Tibial artery (tissue), 4 donors: ENCODE data around the gene GABBR1.

Source experiments
- DNase-seq, 2 donors: peaks; one replicate each; pipeline ENCODE4 v3.0.0-alpha.2; 2019
- H3K27ac ChIP-seq, 2 donors: fragments of 200-600 bp; sonication (generic) in 1 of 2; 1 replicate in 1 of 2; 2 replicates in 1 of 2; pipeline ENCODE4 v1.5.1; 2018 to 2019; ENCODE audit warnings: mild to moderate bottlenecking in 1 of 2
- H3K27me3 ChIP-seq, 2 donors: fragments of 200-600 bp; sonication (generic) in 1 of 2; one replicate each; pipeline versions ENCODE4 v1.5.1 to v1.6.0; 2016 to 2019
- H3K36me3 ChIP-seq, 3 donors: fragments of 200-600 bp; sonication (generic) in 2 of 3; one replicate each; pipeline ENCODE4 v1.5.1; 2016 to 2019; ENCODE audit warnings: mild to moderate bottlenecking in 2 of 3
- H3K4me1 ChIP-seq, 4 donors: fragments of 200-600 bp; sonication (generic) in 2 of 4; 1 replicate in 3 of 4; 2 replicates in 1 of 4; pipeline ENCODE4 v1.5.1; 2016 to 2019
- H3K4me3 ChIP-seq, 2 donors: fragments of 200-600 bp; sonication (generic) in 1 of 2; 1 replicate in 1 of 2; 2 replicates in 1 of 2; pipeline ENCODE4 v1.5.1; 2018 to 2019; ENCODE audit warnings: mild to moderate bottlenecking in 2 of 2
- H3K9me3 ChIP-seq, 3 donors: fragments of 200-600 bp; sonication (generic) in 1 of 3; one replicate each; pipeline ENCODE4 v1.5.1; 2016 to 2019
- intact Hi-C: fragments of 100-400 bp; cut with DNase I; formaldehyde crosslinking; loops from one replicate; pipeline ENCODE4 v1.15.0; 2023; ENCODE audit warnings: low total_unique reads
- TF ChIP-seq, protein P1 (sequence below), 2 experiments: fragments of 200-600 bp in 1 of 2; fragments of 450-650 bp in 1 of 2; IDR thresholded peaks; one replicate each; pipeline ENCODE4 v1.5.1; 2017 to 2019; ENCODE audit warnings: antibody characterized with exemption in 2 of 2, mild to moderate bottlenecking in 1 of 2, moderate library complexity in 1 of 2

The GABBR1 gene

DNA sequence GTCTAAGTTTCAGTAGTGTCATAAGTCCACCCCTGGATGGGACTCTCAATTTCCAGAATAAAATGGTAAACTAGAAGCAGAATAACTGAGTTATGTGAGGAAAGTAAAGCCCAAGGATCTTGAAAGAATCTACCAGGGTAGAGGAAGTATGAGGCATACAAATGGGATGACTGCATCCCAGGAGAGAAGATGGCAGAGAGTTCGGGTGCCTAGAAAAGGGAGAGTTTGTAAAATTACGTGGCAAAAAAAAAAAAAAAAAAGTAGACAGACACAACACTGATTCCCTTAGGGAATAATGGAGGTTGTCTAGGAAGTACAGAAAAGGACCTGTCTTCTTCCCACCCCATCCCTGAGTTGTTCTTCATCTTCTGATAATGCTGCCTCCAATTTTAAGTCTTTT lies 3.4 kb downstream of the GABBR1 start:
- no peak for DNase-seq
- Histone ChIP-seq H3K4me3 (no peak overlapping the region), H3K4me1 (peaks cover 0 to 35% (median 28%) of the 10 kb centered on the region in 4 donors), H3K27me3 (no peaks in the 10 kb centered on the region), H3K36me3 (peaks cover 0 to 4% (median 0%) of the 10 kb centered on the region in 3 donors), H3K9me3 (no peaks in the 10 kb centered on the region), H3K27ac (no peak overlapping the region)
- TF ChIP-seq, protein P1, sequence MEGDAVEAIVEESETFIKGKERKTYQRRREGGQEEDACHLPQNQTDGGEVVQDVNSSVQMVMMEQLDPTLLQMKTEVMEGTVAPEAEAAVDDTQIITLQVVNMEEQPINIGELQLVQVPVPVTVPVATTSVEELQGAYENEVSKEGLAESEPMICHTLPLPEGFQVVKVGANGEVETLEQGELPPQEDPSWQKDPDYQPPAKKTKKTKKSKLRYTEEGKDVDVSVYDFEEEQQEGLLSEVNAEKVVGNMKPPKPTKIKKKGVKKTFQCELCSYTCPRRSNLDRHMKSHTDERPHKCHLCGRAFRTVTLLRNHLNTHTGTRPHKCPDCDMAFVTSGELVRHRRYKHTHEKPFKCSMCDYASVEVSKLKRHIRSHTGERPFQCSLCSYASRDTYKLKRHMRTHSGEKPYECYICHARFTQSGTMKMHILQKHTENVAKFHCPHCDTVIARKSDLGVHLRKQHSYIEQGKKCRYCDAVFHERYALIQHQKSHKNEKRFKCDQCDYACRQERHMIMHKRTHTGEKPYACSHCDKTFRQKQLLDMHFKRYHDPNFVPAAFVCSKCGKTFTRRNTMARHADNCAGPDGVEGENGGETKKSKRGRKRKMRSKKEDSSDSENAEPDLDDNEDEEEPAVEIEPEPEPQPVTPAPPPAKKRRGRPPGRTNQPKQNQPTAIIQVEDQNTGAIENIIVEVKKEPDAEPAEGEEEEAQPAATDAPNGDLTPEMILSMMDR (IDR thresholded peaks at IDR 0.05): no peak
- intact Hi-C loops: no loop called here

DNA sequence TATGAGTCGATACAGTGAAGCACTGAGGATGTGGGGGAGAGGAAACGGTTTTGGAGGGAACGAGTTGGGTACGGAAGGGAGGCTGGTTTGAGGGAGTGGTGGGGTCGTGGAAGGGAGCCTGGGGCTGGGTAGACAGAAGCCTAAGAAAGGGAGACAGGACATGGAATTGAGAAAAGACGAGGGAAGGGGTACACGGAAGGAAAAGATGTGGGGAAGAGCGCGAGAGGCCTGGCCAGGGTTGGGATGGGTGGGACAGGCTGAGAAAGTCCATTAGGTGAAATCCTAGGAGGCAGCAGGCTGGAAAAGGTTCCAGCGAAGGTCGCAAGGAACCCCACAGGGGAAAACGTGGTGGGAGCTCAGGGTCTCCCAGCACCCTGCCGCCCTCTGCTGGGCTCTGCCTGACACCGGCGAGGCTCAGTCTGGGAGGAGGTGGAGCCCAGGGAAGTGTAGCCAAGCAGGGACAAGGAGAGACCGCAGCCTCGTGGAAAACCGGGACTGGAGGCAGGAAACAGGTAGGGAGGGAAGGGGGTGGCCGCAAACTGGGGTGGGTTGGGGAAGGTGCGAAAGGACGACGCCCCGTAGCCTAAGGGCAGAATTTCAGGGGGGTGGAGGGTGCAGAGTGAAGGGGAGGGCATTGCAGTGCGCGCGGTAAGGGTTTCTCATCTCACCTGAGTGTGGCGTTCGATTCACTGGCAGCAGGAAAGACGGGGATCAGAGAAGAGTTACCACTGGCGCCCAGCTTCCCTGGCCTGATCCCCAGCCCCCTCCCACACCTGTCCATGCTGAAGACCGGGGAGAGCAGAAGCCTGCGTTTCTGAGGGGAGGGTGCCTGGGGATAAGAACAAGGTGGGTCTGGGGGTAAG lies 4.3 kb downstream of the GABBR1 start:
- intact Hi-C loops: no loop called here
- peak overlapping the region; percentile 67 to 83 for H3K27ac ChIP-seq
- peaks cover 0 to 34% (median 28%) of the 10 kb centered on the region in 4 donors for H3K4me1 ChIP-seq
- H3K9me3 ChIP-seq: no peaks in the 10 kb centered on the region
- peak overlapping the region; percentile 59 to 60 for H3K4me3 ChIP-seq
- H3K36me3 ChIP-seq: peaks cover 3 to 13% (median 4%) of the 10 kb centered on the region in 3 donors
- H3K27me3 ChIP-seq: no peaks in the 10 kb centered on the region
- TF ChIP-seq, protein P1 (IDR thresholded peaks at IDR 0.05): peak; percentile 46 to 68
- peak; percentile 77 to 87 for DNase-seq

DNA sequence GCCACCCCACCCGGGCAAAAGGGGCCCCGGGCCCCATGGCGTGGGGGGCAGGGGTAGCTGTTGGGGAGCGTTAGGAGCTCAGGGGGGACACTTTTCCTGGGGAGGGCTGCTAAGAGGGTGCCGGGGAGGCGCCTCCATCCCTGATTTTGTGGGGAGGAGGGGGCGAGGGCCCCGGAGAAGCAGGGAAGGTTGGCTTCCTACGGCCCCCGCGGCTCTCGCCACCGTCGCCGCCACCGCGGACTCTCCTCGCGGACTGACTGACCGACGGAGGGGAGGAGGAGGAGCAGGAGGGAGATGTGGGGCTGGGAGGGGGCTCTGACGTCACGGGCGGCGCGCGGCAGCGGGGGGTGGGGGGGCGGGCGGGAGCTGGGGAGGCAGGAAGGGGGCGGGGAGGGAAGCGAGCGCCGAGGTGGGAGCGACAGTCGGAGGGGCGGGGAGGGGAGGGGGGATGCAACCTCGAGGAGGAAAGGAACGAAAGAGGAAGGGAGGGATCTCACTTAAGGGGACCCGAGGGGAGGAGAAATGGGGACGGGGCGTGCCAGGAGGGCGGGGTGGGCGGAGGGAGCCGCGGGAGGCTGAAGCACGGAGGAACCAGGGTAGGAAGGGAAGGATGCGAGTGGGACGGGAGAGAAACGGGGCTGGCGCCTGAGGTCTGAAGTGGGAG lies 5.1 kb downstream of the GABBR1 start:
- Histone ChIP-seq H3K27me3 (no peaks in the 10 kb centered on the region), H3K9me3 (no peaks in the 10 kb centered on the region), H3K4me1 (peaks cover 0 to 34% (median 27%) of the 10 kb centered on the region in 4 donors), H3K36me3 (peaks cover 5 to 21% (median 9%) of the 10 kb centered on the region in 3 donors), H3K27ac (peak overlapping the region; percentile 67 to 83), H3K4me3 (peak overlapping the region; percentile 59 to 60)
- intact Hi-C loops: no loop called here
- TF ChIP-seq, protein P1 (IDR thresholded peaks at IDR 0.05): no peak
- peak; percentile 66 to 83 for DNase-seq

DNA sequence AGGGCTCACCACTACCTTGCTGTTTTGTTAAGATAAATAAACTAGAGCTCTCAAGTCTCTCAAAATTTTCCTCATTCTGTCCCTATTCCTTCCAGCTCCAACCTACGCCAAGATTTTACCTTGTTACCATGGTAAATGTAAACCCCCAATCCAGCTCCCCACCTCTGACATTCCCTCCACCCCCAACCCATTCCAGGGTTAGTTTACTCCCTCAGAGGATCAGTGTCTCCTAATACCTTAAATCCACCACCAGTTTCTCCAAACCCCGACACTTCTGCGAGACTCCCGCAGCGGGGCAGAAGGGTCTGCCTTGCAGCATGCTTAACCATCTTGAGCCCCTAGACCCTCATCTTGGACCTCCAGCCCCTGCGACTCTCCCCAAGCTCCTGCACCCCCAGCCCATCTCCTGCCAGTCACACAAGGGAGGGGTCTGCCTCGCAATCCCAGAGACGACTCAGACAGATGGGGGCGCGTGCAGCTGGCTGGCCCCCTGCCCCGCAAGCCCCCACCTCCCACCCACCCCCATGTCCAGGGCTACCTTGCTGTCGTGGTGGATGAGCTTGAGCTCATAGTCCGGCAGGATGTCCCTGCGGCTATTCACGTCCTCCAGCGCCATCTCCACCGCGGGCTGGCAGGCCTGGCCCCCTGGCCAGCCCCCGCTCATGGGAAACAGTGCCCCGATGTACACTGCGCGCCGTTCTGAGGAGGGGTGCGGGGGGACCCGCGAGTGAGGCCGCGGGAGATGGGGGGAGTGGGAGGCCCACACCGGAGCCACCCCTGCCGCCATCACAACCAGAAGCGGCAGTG lies 5.8 kb downstream of the GABBR1 start:
- Histone ChIP-seq H3K27ac (peak overlapping the region; percentile 67 to 83), H3K4me1 (peaks cover 0 to 33% (median 26%) of the 10 kb centered on the region in 4 donors), H3K27me3 (no peaks in the 10 kb centered on the region), H3K9me3 (no peaks in the 10 kb centered on the region), H3K36me3 (peaks cover 5 to 28% (median 12%) of the 10 kb centered on the region in 3 donors), H3K4me3 (peak overlapping the region; percentile 59 to 60)
- intact Hi-C loops: no loop called here
- no peak for DNase-seq
- TF ChIP-seq, protein P1 (IDR thresholded peaks at IDR 0.05): no peak

DNA sequence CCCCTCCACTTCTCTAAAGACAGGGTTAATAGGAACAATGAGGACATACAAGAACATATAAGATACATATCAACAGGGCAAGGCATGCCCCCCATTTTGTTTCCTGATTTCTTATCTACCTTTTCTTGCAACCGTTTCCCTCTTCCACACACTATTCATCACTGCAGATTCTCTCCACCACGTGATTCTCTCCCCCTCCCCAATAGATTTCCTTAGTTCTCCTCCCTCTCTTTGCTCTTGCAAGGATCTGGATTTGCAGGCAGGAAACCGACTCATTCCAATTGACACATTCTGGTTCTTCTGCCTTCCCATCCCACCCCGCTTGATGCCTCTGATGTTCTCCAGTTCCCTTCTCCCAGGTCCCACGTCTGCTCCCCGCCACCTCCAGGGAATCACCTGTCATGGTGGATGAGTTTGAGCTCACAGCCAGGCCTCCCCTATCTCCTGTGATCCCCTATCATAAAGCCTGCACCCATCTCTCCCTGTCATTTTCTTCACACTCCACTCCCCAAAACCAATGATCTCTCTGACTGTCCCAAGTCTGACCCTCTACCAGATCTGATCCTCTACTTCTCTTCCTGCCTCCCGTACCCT lies 7.5 kb downstream of the GABBR1 start:
- DNase-seq: no peak

More for the DNA sequence above, 7.5 kb downstream of the GABBR1 start:
- intact Hi-C loops: no loop called here
- no peaks in the 10 kb centered on the region for H3K9me3 ChIP-seq
- no peak overlapping the region for H3K27ac ChIP-seq
- H3K27me3 ChIP-seq: no peaks in the 10 kb centered on the region
- no peak overlapping the region for H3K4me3 ChIP-seq
- peaks cover 20 to 45% (median 29%) of the 10 kb centered on the region in 3 donors for H3K36me3 ChIP-seq
- H3K4me1 ChIP-seq: peaks cover 0 to 22% (median 18%) of the 10 kb centered on the region in 4 donors
- TF ChIP-seq, protein P1 (IDR thresholded peaks at IDR 0.05): no peak
